Effector memory CD4-positive, alpha-beta T cell (primary cell): Measurements from ENCODE around the gene PSTK.

ENCODE experiments used
- DNase-seq, 3 donors: peaks; one replicate each; pipeline ENCODE4 v3.0.0-alpha.2; 2020
- H3K27ac ChIP-seq: 2 replicates; pipeline ENCODE4 v1.7.0; 2013; ENCODE audit warnings: mild to moderate bottlenecking, low read length, moderate library complexity; ENCODE audit not compliant: insufficient read depth, poor library complexity, severe bottlenecking
- H3K27me3 ChIP-seq: replicated peaks from 2 replicates; pipeline ENCODE4 v1.7.0; 2013; ENCODE audit warnings: mild to moderate bottlenecking, low read length; ENCODE audit not compliant: insufficient read depth, control insufficient read depth, poor library complexity, severe bottlenecking
- H3K36me3 ChIP-seq: 2 replicates; pipeline ENCODE4 v1.7.0; 2013; ENCODE audit warnings: mild to moderate bottlenecking, low read length, moderate library complexity; ENCODE audit not compliant: control insufficient read depth, insufficient read depth
- H3K4me1 ChIP-seq: 2 replicates; pipeline ENCODE4 v1.7.0; 2013; ENCODE audit warnings: low read length, mild to moderate bottlenecking; ENCODE audit not compliant: control insufficient read depth, insufficient read depth, poor library complexity, severe bottlenecking
- H3K4me3 ChIP-seq: 2 replicates; pipeline ENCODE4 v1.7.0; 2013; ENCODE audit warnings: low read length, low read depth, mild to moderate bottlenecking; ENCODE audit not compliant: insufficient read depth, poor library complexity, severe bottlenecking
- H3K9me3 ChIP-seq: 2 replicates; pipeline ENCODE4 v1.7.0; 2013; ENCODE audit warnings: mild to moderate bottlenecking, low read length, moderate library complexity; ENCODE audit not compliant: control insufficient read depth

Gene PSTK

DNA sequence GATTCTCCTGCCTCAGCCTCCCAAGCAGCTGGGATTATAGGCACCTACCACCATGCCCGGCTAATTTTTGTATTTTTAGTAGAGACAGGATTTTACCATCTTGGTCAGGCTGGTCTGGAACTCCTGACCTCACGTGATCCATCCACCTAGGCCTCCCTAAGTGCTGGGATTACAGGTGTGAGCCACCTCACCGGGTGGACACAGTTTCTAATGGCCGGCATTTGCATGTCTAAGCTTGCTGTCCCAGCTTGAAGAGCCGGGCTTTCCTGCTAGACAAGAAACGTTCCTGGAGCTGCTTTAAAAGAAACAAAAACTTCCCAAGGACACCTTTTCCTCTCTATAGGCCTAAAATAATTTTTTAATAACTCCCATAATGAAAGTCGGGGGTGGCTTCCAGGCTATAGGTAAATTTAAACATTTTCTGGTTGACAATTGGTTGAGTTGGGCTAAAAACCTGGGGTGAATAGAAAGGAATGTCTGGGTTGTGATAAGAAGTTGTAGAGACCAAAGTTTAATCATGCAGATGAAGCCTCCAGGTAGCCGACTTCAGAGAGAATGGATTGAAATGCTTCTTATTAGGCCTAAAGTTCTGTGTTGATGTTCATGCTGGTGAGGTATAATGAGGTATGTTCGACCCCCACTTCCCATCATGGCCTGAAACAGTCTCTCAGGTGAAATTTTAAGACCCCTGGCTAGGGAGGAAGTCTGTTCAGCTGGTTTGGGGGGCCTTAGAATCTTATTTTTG, 37.4 kb downstream of the PSTK start:
- Histone ChIP-seq H3K4me3 (no peak overlapping the region), H3K4me1 (no peaks in the 10 kb centered on the region), H3K36me3 (no peaks in the 10 kb centered on the region), H3K9me3 (no peaks in the 10 kb centered on the region), H3K27ac (no peak overlapping the region), H3K27me3 (no peaks in the 10 kb centered on the region)
- DNase-seq: no peak

DNA sequence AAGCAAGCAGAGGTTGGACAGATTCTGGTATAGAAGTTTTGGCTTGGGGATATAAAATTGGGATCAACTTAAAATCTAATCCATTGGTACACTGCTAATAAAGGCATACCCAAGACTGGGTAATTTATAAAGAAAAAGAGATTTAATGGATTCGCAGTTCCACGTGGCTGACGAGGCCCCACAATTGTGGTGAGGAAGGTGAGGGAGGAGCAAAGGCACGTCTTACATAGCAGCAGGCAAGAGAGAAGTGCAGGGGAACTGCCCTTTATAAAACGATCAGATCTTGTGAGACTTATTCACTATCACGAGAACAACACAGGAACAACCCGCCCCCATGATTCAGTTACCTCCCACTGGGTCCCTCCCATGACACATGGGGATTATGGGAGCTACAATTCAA, 38.3 kb downstream of the PSTK start:
- no peaks in the 10 kb centered on the region for H3K4me1 ChIP-seq
- no peaks in the 10 kb centered on the region for H3K36me3 ChIP-seq
- H3K27me3 ChIP-seq: no peaks in the 10 kb centered on the region
- no peak overlapping the region for H3K4me3 ChIP-seq
- no peak overlapping the region for H3K27ac ChIP-seq
- no peaks in the 10 kb centered on the region for H3K9me3 ChIP-seq
- DNase-seq: no peak

DNA sequence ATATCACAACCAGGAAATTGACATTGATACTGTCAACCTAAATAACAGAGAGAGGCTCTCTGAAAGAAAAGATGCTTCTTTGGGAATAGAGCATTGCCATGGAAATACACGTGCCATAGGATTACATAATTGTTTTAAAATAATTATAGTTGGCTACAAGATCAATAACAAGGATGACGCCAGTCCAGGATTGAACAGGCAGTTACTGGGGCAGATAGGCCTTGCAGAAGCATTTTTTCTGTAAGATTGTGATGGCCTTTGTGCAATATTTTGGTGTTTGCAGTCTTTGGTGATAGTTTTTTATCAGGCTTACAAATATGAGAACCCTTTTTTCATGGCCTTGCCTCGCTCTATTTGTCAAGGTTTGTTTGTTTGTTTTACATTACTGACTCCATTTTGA, 39.1 kb downstream of the PSTK start:
- H3K27me3 ChIP-seq: no peaks in the 10 kb centered on the region
- H3K4me1 ChIP-seq: no peaks in the 10 kb centered on the region
- H3K36me3 ChIP-seq: no peaks in the 10 kb centered on the region
- no peaks in the 10 kb centered on the region for H3K9me3 ChIP-seq
- DNase-seq: no peak
- no peak overlapping the region for H3K27ac ChIP-seq
- H3K4me3 ChIP-seq: no peak overlapping the region

DNA sequence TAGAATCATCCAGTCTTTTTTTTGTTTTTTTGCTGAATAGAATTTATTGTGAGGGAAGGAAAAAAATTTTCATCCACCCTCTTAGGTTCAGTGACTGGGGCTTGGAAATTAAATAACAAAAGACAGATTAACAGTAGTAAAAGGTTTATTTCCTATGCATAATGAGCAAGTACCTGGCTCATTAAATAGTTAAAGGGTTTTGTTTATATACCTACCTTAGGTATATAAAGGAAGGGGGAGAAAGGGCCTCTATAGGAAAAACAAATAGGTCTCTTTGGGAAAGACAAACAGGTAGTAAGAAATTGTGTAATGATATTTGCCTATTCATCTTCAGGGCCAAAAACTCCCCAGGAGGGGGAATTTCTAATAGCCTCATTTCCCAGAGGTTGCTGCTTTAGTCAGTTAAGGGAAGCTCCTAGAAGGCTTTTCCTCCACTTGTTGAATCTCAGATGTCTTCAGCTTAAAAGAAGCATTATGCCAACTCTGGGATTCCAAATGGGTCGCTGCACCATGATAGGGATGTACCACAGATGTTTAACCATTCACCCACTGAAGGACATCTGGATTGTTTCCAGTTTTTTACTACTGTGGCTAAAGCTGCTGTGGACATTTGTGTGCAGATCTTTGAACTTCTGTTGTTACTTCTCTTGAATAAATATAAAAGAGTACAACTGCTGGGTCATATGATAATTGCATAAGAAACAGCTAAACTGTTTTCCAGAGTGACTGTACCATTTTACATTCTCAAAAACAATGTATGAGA, 39.9 kb downstream of the PSTK start:
- H3K4me1 ChIP-seq: no peaks in the 10 kb centered on the region
- no peaks in the 10 kb centered on the region for H3K9me3 ChIP-seq
- no peak overlapping the region for H3K27ac ChIP-seq
- no peaks in the 10 kb centered on the region for H3K36me3 ChIP-seq
- H3K4me3 ChIP-seq: no peak overlapping the region
- no peaks in the 10 kb centered on the region for H3K27me3 ChIP-seq
- no peak for DNase-seq

DNA sequence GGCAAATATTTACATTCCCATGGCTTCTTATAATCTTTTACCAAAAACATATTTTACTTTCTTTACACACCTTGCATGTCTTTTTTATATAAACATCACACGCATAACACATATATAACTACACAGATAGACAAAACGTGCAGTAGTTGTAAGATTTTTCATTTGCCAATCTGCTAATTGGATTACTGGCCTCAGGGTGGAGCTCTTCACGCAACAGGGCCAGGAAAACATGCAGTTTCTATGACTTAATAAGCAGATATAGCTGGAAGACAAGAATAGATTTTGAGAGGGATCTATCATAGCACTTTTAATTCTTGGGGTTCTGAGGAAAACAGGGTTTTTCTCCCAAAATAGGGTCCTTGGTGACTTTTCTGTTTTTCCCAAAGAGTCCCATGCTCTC, 41.3 kb downstream of the PSTK start:
- H3K9me3 ChIP-seq: no peaks in the 10 kb centered on the region
- H3K27ac ChIP-seq: no peak overlapping the region
- H3K4me1 ChIP-seq: no peaks in the 10 kb centered on the region
- no peak overlapping the region for H3K4me3 ChIP-seq
- no peaks in the 10 kb centered on the region for H3K36me3 ChIP-seq
- no peak for DNase-seq
- no peaks in the 10 kb centered on the region for H3K27me3 ChIP-seq

DNA sequence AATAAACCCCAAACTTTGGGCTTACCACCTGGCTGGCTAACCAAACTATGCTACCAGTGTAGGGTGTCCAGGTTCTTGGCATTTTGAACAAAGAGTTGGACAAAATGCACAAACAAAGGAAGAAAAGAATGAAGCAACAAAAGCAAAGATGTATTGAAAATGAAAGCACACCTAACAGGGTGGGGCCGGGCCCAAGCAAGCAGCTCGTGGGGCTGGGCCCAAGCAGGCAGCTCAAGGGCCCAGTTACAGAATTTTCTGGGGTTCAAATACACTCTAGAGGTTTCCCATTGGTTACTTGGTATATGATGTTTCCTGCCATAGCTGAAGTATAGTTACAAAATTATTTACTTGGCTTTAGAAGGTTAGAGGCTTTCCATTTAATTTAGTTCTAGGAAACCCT, 44.3 kb downstream of the PSTK start:
- Histone ChIP-seq H3K27ac (no peak overlapping the region), H3K9me3 (no peaks in the 10 kb centered on the region), H3K4me1 (no peaks in the 10 kb centered on the region), H3K4me3 (no peak overlapping the region), H3K27me3 (no peaks in the 10 kb centered on the region), H3K36me3 (no peaks in the 10 kb centered on the region)
- DNase-seq: no peak

DNA sequence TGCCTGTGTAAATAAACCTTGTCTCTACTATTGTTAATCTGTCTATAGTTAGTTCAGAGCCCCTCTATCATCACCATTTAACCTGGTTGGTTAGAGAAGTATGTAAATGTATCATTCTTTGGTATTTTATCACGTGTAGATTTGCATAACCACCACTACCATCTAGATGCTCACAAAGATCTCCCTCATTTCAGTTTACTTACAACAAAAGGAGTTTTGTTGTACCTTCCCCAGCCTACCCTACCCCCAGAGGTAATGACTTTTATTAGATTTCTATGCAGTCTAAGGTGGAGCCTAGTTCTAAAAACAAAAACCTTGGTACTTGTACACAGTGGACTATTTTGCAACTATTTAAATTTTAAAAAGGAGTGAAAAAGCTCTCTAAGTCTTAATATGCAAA, 46.1 kb downstream of the PSTK start:
- H3K27me3 ChIP-seq: no peaks in the 10 kb centered on the region
- no peaks in the 10 kb centered on the region for H3K4me1 ChIP-seq
- H3K9me3 ChIP-seq: no peaks in the 10 kb centered on the region
- DNase-seq: no peak
- H3K36me3 ChIP-seq: no peaks in the 10 kb centered on the region
- no peak overlapping the region for H3K27ac ChIP-seq
- H3K4me3 ChIP-seq: no peak overlapping the region

DNA sequence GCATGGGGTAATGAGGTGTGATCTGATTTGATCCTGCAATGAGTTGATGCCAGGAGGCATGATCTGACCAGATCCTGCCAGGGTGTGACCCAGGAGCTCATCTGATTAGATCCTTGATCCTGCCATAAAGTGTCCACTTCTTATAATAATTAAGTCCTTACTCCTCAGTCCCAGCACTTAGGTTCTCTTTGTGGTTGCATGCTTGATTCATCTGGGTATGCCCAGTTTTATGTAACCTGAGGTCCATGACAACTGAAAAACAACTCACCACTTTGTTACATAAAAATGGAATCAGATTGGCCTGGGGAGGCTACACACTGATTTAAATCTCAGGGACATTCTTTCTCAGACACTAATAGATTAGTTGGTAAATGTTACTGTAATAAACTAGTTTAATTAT, 47.7 kb downstream of the PSTK start:
- Histone ChIP-seq H3K36me3 (no peaks in the 10 kb centered on the region), H3K27me3 (no peaks in the 10 kb centered on the region), H3K4me1 (no peaks in the 10 kb centered on the region), H3K4me3 (no peak overlapping the region), H3K27ac (no peak overlapping the region), H3K9me3 (no peaks in the 10 kb centered on the region)
- no peak for DNase-seq

DNA sequence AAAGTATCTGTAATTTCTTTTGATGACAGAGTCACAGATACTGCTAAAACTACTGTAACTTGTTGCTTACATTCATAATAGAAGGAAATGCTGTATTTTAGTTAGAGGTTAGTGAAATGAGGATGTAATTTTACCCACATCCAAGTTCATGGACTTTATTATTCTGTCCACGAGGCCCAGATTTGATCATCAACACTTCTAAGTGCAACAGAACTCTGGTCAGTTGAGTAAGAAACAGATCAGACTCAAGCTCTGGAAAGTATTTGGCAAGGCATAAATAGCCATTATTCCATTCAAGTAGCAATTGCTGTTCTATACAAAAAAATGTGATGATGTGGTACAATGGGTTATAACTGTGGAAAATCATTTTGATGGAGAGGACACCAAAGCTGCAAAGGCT, 50.9 kb downstream of the PSTK start:
- Histone ChIP-seq H3K4me3 (no peak overlapping the region), H3K27ac (no peak overlapping the region), H3K9me3 (no peaks in the 10 kb centered on the region), H3K27me3 (no peaks in the 10 kb centered on the region), H3K36me3 (peaks cover 6% of the 10 kb centered on the region), H3K4me1 (no peaks in the 10 kb centered on the region)
- DNase-seq: no peak

DNA sequence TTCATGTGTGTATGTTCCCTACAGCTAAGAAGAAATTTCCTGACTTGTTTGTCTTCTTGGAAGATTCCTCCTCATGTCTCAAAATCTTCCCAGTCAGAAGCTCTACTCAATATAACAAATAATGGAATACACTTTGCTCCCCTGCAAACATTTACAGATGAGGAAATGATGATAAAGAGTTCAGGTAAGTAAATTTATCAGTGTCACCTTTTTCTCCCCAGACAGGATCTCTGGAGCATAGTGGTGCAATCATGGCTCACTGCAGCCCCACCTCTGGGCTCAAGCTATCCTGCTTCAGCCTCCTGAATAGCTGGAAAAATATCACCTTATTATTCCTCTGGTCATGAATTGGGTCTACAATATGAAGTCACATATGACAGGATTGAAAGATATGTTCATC, 54.1 kb downstream of the PSTK start:
- Histone ChIP-seq H3K27ac (no peak overlapping the region), H3K4me1 (no peaks in the 10 kb centered on the region), H3K36me3 (peaks cover 13% of the 10 kb centered on the region), H3K4me3 (no peak overlapping the region), H3K9me3 (no peaks in the 10 kb centered on the region), H3K27me3 (no peaks in the 10 kb centered on the region)
- DNase-seq: no peak
